Fibroblast of mammary gland (primary cell): ENCODE measurements around the gene IGF1R.

ENCODE experiments used
- DNase-seq: peaks from one replicate; pipeline ENCODE4 v3.0.0-alpha.2; 2010; ENCODE audit warnings: low read depth
- H3K4me3 ChIP-seq: 2 replicates; pipeline ENCODE4 v1.5.1; 2011; ENCODE audit warnings: low read depth, mild to moderate bottlenecking, low read length, moderate library complexity; ENCODE audit not compliant: control insufficient read depth
- TF ChIP-seq, protein P1 (sequence below): conservative IDR thresholded peaks from 2 replicates; pipeline ENCODE4 v1.5.1; 2011; ENCODE audit warnings: low read depth, low read length, inconsistent platforms; ENCODE audit not compliant: control insufficient read depth, insufficient read depth

The IGF1R gene

DNA sequence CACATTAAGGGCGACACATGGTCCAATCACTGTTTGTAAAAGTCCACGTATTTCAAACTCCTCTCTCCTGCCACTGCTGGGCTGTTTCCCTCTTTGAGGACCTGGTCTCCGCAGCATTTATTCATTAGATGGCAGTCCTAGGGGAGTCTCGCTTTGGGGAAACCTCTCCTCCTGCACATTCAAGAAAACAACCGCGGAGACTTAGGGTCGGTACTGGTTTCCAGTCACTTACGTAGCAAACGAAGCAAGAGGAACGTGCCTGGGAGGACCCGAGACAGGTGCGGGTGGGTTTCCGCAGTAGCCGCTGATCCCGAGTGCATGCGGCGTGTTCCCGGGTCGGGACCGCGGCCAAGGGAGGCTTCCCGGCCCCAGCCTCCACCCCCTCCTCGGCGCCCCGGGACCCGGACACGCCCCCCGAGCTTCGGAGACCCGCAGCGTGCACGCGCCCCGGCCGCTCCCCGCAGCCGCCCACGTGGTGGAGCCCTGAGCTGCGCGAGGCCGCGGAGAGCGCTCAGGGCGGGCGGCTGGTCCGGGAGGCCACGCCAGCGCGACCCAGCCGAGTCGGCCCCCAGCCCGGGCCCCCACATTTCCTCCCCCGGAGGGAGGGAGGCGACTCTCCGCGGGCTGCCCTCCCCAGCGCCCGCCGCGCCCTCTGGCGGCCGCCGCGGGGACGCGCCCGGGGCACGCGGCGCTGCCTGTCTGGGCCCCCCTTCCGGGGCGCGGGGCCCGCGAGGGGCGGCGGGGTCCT is 1.1 kb upstream of the IGF1R start:
- TF ChIP-seq, protein P1, sequence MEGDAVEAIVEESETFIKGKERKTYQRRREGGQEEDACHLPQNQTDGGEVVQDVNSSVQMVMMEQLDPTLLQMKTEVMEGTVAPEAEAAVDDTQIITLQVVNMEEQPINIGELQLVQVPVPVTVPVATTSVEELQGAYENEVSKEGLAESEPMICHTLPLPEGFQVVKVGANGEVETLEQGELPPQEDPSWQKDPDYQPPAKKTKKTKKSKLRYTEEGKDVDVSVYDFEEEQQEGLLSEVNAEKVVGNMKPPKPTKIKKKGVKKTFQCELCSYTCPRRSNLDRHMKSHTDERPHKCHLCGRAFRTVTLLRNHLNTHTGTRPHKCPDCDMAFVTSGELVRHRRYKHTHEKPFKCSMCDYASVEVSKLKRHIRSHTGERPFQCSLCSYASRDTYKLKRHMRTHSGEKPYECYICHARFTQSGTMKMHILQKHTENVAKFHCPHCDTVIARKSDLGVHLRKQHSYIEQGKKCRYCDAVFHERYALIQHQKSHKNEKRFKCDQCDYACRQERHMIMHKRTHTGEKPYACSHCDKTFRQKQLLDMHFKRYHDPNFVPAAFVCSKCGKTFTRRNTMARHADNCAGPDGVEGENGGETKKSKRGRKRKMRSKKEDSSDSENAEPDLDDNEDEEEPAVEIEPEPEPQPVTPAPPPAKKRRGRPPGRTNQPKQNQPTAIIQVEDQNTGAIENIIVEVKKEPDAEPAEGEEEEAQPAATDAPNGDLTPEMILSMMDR: no peak
- peak overlapping the region; percentile 67 for H3K4me3 ChIP-seq
- peak; percentile 60 for DNase-seq

DNA sequence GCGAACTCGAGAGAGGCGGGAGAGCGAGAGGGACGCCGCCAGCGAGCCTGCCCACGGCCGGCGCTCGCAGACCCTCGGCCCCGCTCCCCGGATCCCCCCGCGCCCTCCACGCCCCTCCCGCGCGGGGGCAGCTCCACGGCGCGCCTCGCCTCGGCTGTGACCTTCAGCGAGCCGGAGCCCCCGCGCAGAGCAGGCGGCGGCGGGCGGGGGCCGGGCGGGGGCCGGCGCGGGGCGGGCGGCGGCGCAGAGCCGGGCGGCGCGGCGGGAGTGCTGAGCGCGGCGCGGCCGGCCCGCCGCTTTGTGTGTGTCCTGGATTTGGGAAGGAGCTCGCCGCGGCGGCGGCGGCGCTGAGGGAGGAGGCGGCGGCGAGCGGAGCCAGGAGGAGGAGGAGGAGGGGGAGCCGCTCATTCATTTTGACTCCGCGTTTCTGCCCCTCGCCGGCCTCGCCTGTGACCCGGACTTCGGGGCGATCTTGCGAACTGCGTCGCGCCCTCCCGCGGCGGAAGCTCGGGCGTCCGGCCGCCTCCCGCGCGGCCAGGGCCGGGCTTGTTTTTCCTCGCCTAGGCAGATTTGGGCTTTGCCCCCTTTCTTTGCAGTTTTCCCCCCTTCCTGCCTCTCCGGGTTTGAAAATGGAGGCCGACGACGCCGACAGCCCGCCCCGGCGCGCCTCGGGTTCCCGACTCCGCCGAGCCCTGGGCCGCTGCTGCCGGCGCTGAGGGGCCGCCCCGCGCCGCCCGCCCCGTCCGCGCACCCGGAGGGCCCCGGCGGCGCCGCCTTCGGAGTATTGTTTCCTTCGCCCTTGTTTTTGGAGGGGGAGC is 524 bp downstream of the IGF1R start:
- H3K4me3 ChIP-seq: peak overlapping the region; percentile 65
- DNase-seq: peak; percentile 38
- TF ChIP-seq, protein P1: no peak

DNA sequence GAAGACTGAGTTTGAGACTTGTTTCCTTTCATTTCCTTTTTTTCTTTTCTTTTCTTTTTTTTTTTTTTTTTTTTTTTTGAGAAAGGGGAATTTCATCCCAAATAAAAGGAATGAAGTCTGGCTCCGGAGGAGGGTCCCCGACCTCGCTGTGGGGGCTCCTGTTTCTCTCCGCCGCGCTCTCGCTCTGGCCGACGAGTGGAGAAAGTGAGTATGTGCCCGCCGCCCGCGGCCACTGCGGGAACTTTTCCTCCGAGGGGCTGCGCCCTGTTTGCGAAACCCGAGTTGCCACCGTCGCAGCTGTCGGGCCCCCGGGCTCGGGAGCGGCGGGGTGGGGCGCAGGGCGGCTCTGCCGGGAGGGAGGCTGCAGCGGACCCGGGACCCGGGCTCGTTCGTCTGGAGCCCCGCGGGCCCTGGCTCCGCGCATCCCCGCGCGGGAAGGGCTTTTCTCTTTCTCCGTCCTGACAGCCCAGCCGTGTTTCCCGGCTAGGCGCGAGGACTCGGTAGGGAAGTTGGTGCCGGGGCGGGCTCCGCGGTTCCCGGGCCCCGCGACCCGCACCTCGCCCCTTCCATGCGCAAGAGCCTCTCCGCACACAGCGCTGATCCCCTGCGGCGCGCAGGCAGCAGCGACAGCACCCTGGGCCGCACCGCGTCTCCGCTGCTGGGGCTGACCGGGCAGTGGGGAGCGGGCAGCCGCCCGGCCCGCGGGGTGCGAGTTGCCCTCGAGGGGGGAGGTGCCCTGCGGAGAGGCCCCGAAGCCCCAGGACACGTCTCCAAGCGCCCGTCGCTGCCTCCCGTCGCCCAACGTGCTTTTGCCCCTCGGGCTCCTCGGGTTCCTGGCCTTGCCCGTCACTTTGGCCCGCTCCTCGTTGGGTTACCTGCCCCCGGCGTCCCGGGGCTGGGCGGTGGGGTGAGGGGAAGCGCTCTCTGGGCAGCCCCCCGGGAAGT is 1.4 kb downstream of the IGF1R start:
- TF ChIP-seq, protein P1: no peak
- H3K4me3 ChIP-seq: peak overlapping the region; percentile 65
- DNase-seq: no peak

DNA sequence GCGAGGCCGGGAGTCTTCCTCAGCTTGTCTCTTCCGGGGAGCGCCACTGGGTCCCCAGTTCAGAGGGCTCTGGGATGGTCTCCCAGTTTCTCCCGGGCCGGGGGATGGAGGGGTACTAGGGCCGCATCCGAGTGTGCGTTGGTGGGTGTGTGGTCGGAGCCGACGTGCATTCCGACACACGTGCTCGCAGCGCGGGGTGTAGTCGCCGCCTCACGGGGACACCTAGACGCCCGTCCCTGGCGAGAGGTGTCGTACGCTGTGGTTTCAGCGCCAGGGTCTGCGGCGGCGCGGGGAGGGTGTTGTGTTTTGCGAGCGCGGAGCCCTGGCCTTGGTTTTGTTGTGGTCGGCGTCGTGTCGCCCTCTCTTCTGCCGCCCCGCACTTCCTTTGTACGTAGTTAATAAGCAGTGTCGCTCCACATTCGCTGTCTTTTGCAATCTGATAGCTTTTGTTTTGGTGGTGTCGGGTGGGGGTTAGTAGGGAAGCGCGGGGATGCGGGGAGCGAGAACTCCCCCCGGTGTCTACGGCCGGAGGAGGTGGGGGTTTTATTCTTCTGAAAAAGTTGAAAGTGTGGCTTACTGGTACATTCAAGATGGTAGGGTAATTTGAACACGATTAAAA is 2.2 kb downstream of the IGF1R start:
- TF ChIP-seq, protein P1: no peak
- peak overlapping the region; percentile 65 for H3K4me3 ChIP-seq
- peak; percentile 49 for DNase-seq

DNA sequence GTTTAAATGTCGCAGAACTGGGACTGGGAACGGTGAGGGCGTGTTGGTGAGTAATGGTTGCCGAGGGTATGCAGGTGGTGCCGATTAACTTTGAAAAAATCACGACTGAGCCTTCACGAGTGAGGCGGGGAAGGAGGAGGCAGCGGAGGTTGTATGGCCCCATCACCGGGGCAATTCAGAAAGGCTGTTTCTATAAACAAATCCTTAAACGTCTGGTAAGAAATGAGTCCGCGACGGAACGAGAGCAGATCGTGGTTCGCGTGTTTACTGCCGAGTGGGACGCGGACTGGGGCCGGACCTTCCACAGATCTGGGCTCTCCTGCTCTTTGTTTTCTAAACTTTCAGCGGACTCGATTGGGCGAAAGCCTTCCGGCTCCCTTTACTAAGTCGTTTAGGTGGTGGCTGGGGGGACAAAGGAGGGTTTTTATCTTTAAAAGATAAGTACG is 2.7 kb downstream of the IGF1R start:
- peak; percentile 41 for DNase-seq
- peak overlapping the region; percentile 65 for H3K4me3 ChIP-seq
- TF ChIP-seq, protein P1: no peak
